Measurements from ENCODE around the gene NR2E3. TPM values are rescaled to one million over a fixed set of nuclear protein-coding genes. Genes with fewer than 3 reads are reported as not detected.

Gene NR2E3
- total and polyA plus RNA-seq, 11 donors: 0.07 to 0.25 (median 0.16) TPM; not detected in 7

- no peak for DNase-seq
- H3K27me3 ChIP-seq: no peaks in the 10 kb centered on the region
- H3K27ac ChIP-seq: no peak overlapping the region
- no peaks in the 10 kb centered on the region for H3K9me3 ChIP-seq
- intact Hi-C loops (cut with DNase I): loop anchor here in 2 of 10 donors (5.0 to 10.0 kb wide), 2 partner anchors 34 to 368 kb away; no protein-coding TSS in a partner anchor
- ATAC-seq: no peak
- peaks cover 0 to 8% (median 0%) of the 10 kb centered on the region in 12 donors for H3K4me1 ChIP-seq
- no peak for TF ChIP-seq CTCF (IDR thresholded peaks at IDR 0.05)
- no peak for TF ChIP-seq POLR2A (IDR thresholded peaks at IDR 0.05)
- H3K36me3 ChIP-seq: no peaks in the 10 kb centered on the region
- no peak overlapping the region for H3K4me3 ChIP-seq
- 82 to 87% (median 86%) methylated on average over 7 of the region's 7 CpGs for WGBS, 4 donors
Measured at GRCh38 chr15:71786673-71787072, 23.7 kb upstream of the NR2E3 start.

- DNase-seq (no peak), ATAC-seq (no peak)
- H3K36me3 ChIP-seq: no peaks in the 10 kb centered on the region
- H3K4me1 ChIP-seq: peaks cover 0 to 4% (median 0%) of the 10 kb centered on the region in 12 donors
- H3K27ac ChIP-seq: no peak overlapping the region
- intact Hi-C loops (cut with DNase I): loop anchor here in 2 of 10 donors (5.0 to 10.0 kb wide), 2 partner anchors 37 to 366 kb away; no protein-coding TSS in a partner anchor
- no peaks in the 10 kb centered on the region for H3K9me3 ChIP-seq
- H3K4me3 ChIP-seq: no peak overlapping the region
- no peaks in the 10 kb centered on the region for H3K27me3 ChIP-seq
- 85 to 89% (median 88%) methylated on average over 15 of the region's 15 CpGs for WGBS, 4 donors
- TF ChIP-seq POLR2A (IDR thresholded peaks at IDR 0.05) (no peak), CTCF (IDR thresholded peaks at IDR 0.05) (no peak)
Measured at GRCh38 chr15:71788646-71789579, 21.4 kb upstream of the NR2E3 start.

- Histone ChIP-seq H3K4me1 (peaks cover 0 to 4% (median 0%) of the 10 kb centered on the region in 12 donors), H3K27me3 (no peaks in the 10 kb centered on the region), H3K9me3 (no peaks in the 10 kb centered on the region), H3K36me3 (no peaks in the 10 kb centered on the region), H3K27ac (no peak overlapping the region), H3K4me3 (no peak overlapping the region)
- 85 to 94% (median 91%) methylated on average over 6 of the region's 6 CpGs for WGBS, 4 donors
- TF ChIP-seq CTCF (IDR thresholded peaks at IDR 0.05) (no peak), POLR2A (IDR thresholded peaks at IDR 0.05) (no peak)
- ATAC-seq (no peak), DNase-seq (no peak)
- intact Hi-C loops (cut with DNase I): loop anchor here in 2 of 10 donors (5.0 to 10.0 kb wide), 2 partner anchors 37 to 365 kb away; no protein-coding TSS in a partner anchor
Measured at GRCh38 chr15:71789616-71790015, 20.7 kb upstream of the NR2E3 start.

- DNase-seq: no peak
- Histone ChIP-seq H3K4me3 (no peak overlapping the region), H3K4me1 (peaks cover 0 to 4% (median 0%) of the 10 kb centered on the region in 12 donors), H3K27ac (no peak overlapping the region), H3K9me3 (no peaks in the 10 kb centered on the region), H3K27me3 (no peaks in the 10 kb centered on the region), H3K36me3 (no peaks in the 10 kb centered on the region)
- ATAC-seq: no peak
- no peak for TF ChIP-seq POLR2A (IDR thresholded peaks at IDR 0.05)
- no peak for TF ChIP-seq CTCF (IDR thresholded peaks at IDR 0.05)
- WGBS, 4 donors: 81 to 86% (median 82%) methylated on average over 10 of the region's 10 CpGs
- intact Hi-C loops (cut with DNase I): no loop called here
Measured at GRCh38 chr15:71790081-71790480, 20.3 kb upstream of the NR2E3 start.

All from heart left ventricle (tissue), 16 donors.